ENCODE measurements around the gene CCN5.

DNA sequence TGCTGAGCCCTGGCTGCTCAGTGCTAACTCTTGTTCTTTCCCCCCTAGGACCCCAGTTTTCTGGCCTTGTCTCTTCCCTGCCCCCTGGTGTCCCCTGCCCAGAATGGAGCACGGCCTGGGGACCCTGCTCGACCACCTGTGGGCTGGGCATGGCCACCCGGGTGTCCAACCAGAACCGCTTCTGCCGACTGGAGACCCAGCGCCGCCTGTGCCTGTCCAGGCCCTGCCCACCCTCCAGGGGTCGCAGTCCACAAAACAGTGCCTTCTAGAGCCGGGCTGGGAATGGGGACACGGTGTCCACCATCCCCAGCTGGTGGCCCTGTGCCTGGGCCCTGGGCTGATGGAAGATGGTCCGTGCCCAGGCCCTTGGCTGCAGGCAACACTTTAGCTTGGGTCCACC lies 11.9 kb downstream of the CCN5 start:
- TF ChIP-seq, protein P1, sequence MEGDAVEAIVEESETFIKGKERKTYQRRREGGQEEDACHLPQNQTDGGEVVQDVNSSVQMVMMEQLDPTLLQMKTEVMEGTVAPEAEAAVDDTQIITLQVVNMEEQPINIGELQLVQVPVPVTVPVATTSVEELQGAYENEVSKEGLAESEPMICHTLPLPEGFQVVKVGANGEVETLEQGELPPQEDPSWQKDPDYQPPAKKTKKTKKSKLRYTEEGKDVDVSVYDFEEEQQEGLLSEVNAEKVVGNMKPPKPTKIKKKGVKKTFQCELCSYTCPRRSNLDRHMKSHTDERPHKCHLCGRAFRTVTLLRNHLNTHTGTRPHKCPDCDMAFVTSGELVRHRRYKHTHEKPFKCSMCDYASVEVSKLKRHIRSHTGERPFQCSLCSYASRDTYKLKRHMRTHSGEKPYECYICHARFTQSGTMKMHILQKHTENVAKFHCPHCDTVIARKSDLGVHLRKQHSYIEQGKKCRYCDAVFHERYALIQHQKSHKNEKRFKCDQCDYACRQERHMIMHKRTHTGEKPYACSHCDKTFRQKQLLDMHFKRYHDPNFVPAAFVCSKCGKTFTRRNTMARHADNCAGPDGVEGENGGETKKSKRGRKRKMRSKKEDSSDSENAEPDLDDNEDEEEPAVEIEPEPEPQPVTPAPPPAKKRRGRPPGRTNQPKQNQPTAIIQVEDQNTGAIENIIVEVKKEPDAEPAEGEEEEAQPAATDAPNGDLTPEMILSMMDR (IDR thresholded peaks at IDR 0.05): no peak
- TF ChIP-seq POLR2A (IDR thresholded peaks at IDR 0.05): no peak
